GM18858 (cell line): ENCODE results near the gene PIP4K2A.

Experiments used
- ATAC-seq: cut with Tn5 transposase; IDR thresholded peaks from one replicate; pipeline ENCODE4 v1.9.1; 2021; ENCODE audit not compliant: unreplicated experiment

Gene PIP4K2A

DNA sequence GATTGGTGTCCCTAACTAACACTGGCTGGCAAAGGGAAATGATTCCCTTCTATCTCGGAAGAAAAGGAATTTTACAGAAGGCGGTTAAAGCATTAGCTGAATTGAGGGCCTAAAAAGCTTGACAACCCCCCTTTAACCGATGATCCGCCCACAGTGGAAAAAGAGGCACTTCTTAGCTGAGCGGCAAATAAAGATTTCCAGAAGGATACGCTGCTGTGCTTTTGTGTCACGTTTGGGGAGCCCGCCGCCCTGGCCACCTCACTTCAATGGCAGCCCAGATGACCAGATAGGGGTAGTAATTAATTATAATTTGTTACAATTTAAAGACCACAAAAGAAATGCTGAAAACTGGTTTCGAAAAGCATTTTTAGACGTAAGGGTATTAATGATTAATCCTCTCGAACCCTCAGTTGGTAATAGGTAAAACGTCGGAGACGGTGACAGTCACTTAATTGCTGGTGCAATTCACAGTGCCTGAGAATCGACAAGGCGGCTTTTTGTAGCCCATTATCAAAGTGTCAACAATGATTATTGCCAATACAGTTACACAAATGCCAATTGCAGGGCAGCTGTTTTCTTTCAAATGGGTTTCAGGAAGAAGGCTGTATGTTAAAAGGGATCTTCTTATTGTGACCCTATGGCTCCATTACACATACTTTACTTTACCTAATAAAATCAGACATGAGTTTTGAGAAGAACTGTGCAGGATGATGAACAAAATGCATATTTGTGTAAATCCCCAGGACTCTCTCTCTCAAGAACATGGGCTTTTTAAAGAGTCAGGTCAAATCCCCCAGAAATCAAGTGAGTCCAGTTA is 154.1 kb downstream of the PIP4K2A start:
- no peak for ATAC-seq

DNA sequence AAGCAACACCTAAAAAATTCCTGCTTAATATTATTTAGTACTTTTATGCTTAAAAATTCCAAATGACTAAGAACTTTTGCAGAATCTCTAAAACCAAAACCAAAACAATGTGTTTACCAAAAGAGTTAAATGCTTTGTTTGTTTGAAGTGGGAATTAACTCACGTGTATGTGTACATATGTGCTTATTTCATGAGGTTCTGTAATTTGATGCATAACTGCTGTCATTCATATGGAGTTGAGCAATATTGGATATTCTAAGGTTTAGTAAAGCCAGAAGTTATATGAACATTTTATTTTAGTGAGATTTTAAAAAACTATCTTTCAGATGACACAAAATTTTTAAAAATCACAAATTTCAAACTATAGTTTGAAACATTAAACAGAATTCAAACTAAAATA is 157.1 kb downstream of the PIP4K2A start:
- no peak for ATAC-seq

DNA sequence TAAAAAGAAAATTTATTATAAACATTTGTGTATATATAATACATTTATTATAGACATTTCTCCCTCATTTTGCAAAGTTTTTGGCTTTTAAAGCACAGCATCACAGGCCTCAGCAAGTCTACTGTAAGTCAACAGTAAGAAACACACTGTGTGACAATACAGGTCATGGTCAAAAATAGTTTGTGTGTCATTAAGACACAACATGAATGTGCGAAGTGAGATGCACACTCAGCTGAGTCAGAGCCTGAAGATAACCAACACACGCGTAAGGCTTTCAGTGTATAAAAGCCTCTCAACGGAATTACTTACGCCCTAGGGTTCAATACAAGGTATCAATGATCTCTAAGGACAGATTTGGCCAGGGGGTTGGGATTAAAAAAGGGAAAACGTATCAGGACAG is 157.6 kb downstream of the PIP4K2A start:
- no peak for ATAC-seq

DNA sequence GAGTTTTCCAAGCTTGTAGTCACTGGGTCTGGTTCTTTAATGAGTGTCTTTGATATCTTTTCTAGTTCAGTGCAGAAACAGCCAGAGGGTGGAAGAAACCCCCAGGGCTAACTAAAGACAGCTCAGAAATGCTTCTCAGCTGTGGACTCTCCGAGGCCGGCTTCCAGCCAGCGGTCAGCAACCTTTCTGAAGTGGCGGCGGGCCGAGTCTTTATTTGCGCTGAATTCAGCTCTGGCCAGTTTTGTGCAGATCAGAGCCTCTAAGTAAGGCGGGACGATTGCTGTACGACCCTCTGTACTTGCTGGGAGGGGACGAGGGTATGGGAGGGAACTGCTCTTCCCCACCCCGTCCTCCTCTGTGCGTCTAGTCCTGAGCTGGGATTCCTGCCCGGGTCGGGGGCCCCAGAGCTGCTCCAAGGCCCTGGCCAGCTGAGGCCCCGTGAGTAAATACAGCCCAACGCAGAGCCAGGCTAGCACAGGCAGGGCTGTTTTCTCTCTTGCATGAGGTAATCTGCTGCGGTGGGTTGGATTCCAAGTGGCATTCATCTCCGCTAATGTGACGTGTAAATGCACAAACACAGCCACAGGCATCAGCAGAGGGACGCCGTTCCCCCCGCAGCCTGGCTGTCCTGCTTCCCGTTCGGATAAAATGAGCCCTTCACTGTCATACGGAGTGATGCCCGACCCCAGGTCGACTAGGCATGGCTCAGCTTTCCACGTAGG is 159.8 kb downstream of the PIP4K2A start:
- no peak for ATAC-seq

DNA sequence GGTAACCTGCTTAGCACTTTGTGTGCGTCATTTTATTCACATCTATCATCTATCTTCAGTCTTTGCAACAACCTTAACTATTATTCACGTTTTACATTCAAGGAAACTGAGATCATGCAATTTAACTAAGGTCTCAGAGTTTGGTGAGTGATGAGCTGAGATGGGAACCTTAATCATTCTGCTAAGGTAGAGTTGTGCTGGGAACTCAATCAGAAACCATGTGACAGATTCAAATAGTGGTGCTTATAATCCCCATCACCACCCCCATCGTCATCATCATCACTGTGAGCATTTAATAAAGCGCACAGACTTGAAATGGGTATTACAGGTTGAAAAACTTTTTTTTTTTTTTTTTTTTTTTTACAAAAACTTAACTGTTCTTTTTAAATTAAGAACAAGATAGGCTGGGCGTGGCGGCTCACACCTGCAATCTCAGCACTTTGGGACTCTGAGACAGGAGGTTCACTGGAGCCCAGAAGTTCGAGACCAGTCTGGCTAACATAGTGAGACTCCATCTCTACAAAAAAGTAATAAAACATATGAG is 160.9 kb downstream of the PIP4K2A start:
- no peak for ATAC-seq

DNA sequence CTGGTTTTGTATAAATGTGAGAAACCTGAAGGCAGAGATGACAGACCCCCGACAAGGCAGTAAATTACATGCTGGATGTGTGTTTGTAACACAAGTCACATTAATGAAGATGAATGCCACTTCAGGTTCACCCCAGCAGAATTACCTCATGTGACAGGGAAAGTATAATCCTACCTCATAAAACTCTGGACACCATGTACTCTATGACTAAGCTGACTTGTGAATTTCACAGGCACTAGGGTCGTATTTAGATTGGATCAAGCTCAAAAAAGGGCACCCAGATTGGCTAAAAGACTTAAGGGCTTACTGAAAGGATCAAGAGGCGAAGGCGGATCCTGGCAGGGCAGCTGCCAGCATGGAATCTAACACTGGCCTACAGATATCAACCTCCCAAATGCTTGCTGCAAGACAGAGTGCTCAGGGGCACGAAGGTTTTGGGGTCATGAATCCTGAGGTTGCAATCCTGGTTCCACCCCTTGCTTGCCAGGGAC is 161.4 kb downstream of the PIP4K2A start:
- ATAC-seq = no peak

DNA sequence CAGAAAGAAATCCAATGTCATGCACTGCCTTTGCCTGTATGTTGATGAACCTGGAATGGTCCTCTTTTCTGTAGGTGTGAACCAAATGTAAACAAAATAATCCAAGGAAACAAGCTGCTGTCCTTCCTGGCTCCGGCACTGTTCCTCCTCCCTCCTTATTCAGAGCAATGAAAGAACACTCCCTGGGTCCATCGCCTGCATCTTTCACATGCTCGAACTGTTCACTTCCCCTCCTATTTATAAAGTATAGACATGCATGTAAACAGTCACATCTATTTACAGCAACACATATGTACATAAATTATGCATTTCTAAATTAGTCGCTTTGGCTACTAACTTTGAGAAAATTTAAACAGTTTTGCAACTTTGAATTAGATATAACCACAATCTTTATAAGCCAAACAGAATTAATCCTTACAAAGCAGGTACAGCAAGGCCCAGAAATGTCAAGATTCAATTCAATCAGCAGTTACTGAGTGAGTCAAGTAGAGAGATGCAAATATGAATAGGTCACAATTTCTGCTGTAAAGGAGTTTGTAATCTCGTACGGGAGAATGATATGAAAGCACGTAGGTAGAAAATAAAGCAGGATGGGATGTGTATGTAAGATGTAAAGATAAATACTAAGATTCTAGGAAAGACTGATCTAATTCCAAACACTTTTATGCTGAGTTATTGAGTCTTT is 162.6 kb downstream of the PIP4K2A start:
- no peak for ATAC-seq

DNA sequence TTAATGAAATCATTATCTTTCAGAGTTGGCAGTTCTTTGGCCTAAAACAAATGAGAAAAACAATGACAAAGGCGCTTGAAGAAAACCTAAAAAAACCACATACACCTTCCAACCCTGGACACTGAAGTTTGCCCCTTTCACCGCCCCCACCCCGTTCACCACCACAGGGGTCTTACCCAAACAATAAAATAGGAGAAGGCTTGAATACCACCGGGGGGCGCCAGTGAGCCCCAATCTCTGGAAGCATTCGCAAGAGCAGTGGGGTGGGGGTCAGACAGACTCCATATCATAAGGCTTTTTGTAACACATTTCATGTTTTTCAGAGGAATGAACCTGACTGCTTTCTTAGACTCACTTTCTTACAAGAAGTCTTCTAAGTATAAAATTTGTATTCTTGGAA is 163.6 kb downstream of the PIP4K2A start:
- ATAC-seq = no peak

DNA sequence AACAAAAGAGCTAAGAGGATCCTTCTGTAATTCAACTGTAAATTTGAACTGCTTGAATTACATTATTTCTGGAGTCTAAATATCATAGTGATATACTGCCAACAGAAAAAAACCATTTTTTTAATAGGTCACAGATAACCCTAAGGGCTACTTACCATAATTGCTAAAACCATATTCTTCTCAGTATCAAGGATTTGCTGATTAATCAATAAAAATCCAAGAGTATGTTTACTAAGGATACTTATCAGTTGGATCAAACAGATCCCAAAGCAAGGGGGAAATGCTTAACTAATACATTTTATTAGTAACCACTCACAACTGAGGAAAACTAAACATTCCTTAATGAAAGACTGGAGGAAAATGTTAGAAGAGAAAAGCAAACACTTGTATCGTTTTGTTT is 166.0 kb downstream of the PIP4K2A start:
- no peak for ATAC-seq

DNA sequence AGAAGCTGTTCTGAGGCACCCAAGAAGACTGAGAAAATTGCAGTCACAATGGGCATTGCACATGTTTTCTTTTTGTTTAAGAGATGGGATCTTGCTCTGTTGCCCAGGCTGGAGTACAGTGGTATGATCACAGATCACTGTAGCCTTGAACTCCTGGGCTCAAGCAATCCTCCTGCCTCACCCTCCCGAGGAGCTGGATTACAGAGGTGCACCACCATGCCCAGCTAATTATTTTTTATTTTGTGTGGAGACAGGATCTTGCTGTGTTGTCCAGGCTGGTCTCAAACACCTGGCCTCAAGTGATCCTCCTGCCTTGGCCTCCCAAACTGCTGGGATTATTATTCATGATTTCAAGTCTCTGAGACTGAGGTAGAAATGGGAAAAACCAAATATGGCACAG is 168.7 kb downstream of the PIP4K2A start:
- ATAC-seq = no peak

DNA sequence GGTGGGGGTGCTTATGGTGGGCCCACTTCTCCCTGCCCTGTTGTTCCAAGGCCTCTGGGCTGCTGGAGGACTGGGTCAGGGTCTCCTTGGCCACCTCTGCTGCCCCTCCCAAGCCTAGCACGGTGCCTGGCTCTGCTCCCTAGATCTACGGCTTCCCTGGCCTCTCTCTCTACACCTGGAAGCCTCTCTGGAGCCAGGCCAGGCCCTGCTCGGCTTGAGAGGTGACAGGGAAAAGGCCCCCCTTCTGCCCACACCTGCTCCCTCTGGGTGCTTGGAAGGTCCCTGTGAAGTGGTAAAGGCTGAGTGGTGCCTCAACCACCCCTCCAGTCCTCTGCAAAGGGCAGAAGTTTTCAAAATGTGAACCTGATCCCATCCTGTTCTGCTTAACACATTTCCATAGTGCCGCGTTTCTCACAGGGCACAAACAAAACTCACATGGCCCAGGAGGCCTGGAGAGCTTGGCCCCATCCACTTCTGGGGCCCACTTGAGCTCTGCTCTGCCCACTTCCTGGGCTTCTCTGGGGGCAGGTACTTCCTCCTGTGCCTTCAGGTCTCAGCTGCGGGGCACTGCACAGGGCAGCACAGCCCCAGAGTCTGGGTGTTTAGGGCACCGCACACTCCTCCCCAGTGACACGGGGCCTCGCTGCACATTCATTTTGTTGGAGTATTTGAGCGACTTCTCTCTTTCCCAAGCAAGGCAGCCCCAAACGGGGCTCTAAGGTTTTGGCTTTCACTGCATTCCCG is 169.9 kb downstream of the PIP4K2A start:
- no peak for ATAC-seq

DNA sequence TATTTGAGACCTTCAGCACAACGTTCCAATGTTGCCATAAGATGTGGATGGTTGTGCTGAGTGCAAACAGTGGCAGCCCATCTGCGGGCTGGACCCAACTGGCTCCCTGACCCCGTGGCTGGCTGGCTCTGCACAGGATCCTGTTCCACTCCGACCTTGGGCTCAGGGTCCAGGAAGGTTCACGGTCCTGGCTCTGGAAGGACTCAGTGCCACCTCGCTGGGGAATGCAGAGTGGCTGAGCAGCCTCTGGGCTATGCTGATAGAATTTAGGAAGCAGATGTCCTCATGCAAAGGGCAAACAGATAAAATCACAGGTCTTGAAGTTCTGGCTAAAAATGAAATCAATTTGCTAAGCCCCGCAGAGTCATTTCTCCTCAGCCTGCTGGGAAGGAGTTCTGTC is 171.6 kb downstream of the PIP4K2A start:
- ATAC-seq = no peak

DNA sequence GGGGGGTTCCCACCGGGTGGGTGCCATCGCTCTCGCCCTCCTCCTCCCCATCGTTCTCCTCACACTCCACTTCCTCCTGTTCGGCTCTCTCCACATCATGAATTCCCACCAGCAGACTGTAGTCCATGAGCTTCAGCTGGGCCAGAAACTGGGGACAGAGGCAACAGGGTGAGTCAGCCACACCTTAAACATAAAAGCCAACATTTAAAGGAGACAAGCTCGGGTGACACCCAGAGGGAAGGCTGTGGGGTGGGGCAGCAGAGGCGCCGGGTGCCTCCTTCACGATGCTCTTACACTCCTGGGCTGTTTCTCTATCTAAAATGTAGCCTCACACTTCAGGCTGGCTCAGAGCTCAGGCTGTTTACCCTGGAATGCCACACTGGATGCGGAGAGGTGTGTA is 172.5 kb downstream of the PIP4K2A start:
- ATAC-seq = no peak

DNA sequence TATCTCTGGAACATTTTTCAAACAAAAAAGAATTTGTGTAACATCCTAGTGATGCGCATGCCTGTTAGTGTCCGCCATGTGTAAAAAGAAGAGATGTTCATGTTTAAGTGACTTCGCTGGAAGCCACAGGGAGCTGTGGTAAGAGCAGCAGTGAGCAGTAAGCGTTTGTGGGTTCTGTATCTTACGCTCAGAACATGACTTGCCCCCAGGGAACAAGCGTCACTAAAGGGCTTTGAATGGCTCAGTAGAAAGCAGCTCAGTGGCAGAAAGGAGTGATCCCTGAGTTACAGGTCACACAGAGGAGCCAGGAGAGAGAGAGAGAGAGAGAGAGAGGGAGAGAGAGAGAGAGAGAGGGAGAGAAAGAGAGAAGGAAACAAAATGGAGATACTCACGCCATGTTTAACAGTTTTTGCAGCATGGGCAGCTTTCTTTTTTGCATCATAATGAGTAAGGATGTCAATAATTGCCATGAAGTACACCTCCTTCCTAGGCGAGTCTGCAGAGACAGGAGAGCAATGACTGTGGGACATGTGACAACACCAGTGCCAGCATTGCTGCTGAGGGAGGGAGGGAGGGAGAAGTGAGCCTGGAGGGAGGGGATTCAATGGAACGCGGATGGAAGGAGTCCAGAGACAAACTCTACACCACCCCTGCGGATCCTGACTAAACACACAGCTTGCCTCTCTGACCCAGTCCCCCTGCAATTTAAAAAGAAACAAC is 174.6 kb downstream of the PIP4K2A start:
- ATAC-seq = no peak

DNA sequence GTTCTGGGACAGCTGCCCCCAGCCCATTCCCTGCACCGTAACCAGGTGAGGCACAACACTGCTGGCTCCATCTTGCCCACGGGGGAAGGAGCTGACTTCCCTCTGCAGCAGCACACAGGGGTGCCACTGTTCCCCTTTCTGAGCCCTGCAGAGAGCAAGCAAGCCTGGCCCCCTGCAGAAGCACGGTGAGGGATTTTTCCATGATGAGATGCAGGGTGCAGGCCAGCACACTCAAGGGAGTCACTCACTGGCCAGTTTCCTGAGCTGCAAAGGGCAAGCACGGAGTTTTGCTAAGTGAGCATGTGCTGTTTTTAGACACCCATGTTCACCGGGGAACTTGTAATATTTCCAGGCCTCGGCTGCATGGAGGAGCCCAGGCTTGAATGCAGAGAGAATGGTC is 176.6 kb downstream of the PIP4K2A start:
- ATAC-seq = no peak

DNA sequence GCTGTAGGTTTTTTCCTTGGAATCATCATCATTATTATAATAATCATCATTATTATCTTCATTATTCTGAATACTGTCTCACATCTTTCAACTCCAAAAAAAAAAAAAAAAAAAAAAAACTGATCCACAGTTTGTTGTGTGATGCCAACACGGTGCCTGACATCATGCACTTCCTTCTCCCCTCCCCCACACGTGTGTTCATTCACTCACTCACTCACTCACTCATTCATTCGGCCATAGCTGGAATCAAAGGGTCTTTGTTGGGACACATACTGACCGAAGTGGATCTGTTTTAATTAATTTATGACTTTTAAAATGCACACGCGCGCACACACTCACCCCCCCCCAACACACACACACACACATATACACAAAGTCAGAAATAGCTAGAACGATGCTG is 177.8 kb downstream of the PIP4K2A start:
- no peak for ATAC-seq

DNA sequence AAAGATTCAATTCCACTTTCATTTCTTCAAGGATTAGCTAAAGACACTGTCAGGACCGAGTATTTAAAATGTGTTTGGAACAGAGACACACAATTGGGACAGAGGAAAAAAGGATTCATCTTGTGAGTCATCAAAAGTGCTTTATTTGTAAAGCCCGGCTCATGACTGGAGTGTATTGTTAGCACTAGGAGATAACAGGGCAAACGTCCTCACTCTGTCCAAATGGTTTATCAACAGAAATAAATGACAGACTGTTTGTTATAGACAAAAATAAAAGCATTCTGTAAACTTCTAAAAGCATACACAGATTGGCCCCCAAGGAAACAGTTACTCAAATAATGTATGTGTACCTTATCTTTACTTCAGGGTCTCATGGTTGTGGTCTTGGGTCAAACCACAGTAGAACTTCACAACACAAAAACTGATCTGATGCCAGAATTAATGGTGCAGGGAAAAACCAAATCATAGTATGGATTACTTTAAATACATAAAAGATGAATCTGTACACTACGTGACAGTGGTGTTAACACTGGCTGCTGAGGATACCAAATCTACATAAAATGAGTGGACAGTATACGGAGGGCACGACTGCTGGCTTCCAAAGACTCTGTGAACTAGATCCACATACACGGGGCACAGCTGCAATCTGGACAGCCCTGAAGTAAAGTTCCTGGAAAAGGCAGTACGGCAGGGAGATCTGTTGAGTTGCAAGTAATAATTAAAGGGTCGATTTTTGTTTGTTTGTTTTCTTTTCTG is 179.4 kb downstream of the PIP4K2A start:
- ATAC-seq = no peak

DNA sequence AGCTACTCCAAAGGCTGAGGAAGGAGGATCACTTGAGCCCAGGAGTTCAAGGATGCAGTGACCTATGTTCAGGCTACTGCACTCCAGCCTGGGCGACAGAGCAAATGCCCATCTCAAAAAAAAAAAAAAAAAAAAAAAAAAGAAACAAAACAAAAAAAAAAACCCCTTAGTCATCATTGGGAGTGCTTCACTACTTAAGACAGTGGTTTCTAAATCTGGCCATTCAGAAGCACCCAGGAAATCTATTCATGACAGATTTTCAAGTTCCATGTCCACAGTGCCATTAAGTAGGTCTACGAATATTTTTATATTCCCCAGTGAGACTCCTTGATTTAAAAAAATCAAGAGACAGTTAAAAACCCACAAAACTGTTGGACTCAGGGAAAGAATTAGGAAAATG is 182.9 kb downstream of the PIP4K2A start:
- ATAC-seq = no peak

DNA sequence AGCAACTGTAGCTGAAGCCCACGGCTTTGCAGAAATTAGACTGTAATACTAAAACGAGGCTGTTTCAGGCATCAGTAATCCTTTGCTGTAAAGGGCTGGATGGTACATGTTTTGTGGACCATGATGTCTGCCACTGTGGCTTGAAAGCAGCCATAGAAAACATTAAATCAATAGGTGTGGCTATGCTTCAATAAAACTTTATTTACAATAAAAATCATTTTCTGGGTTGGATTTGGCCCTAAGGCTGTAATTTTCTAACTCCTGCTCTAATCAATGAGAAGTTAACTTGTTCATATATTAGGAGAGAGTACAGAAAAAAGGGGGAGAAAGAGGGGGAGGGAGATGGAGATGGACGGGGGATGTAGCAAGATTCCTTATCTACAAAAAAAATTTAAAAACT is 183.4 kb downstream of the PIP4K2A start:
- ATAC-seq = no peak

DNA sequence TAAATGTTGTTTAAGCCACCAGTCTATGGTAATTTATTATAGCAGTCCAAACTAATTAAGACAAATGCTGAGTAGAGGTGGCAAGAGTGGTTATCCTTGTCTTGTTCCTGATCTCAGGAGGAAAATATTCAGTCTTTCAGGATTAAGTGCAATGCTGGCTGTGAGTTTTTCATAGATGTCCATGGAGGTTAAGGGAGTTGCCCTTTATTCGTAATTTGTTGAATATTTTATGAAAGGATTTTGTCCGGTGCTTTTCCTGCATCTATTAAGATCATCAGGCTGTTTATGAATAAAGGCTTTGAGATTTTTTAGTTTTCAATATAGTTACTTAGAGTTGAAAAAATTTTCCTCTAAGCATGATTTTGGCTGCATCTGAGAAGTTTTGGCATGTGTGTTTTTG is 186.9 kb downstream of the PIP4K2A start:
- no peak for ATAC-seq
